ENCODE data around the gene TPGS2.
"Not testable (repeated sequence)": the region's sequence is repeated elsewhere in the genome, so short reads cannot be mapped to it uniquely, and the experiment has no call there.

Gene TPGS2

DNA sequence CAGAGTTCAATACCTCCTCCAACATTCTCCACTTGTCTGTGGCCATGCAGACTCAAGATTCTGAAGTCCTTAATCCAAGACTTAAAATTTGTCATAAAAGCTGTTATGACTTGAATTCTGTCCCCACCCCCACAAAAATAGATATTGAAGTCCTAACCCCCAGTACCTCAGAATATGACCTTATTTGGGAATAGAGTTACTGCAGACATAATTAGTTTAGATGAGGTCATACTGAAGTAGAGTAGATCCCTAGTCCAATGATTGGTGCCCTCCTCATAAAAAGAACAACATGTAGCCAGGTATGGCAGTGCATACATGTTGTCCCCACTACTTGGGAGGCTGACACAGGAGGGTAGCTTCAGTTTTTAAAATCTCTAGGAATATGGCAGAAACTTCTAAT, 9.2 kb downstream of the TPGS2 start:
- no peak for DNase-seq

GRCh38 chr18:36818652-36819051, 10.2 kb downstream of the TPGS2 start:
- DNase-seq, result no peak

DNA sequence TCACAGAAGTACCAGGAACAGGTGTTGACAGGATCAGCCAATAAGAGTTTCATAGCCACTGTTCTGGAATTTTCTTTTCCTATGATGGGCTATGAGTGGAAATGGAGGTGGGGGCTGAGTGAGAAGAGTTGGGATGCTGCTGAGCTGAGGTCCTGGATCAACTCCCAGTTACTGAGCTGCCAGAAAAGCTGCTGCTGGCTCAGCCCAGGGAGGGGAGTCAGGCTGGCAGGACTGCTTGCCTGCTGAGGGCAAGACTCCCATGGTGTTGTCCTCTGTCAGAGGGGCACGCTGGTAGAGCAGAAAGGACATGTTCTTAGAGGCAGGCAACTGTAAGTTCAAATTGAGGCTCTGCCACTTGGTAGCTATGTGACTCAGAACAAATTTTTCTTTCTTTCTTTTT, 11.8 kb downstream of the TPGS2 start:
- DNase-seq, result no peak

DNA sequence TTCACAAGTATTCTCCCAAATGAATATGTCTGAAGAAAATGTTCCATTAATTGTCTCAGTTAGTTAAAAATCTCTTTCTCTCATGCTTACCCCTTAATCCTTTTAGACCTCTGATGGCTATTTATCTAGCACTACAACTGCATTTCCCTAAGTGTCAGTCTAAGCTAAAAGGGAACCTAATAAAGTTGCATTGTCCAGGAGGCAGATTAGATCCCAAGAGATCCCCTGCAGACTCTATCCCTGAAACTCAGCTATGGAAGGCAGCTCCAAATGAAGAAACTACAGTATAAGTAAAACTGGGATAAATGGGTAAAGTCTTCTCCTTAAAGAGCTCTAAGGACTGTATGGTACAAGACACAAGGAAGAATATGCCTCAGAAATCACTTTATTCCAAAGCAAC, 12.7 kb downstream of the TPGS2 start:
- not testable (repeated sequence) for DNase-seq

- peak; percentile 61 for DNase-seq
These were observed 13.8 kb downstream of the TPGS2 start for GRCh38 chr18:36814994-36815393.

DNA sequence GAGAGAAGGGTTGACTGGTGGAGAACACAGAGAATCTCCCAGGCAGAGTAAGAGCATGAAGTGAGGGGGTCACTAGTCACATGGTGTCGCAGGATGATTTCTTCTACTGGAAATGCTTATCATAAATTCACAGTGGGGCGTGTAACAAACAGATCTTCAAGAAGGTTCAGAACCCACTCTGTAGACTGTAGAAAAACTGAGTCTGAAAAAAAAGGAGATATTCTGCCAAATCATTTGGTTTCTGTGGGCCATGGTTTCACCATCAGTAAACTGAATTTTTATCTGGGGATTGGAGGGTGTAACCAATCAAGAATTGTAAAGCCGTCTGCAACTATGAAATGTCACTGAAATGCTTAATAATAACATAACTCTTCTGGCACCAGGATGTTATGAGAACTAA, 15.0 kb downstream of the TPGS2 start:
- DNase-seq, result peak; percentile 96

- DNase-seq, result peak; percentile 67
These were observed 15.6 kb downstream of the TPGS2 start for GRCh38 chr18:36813101-36813775.

DNA sequence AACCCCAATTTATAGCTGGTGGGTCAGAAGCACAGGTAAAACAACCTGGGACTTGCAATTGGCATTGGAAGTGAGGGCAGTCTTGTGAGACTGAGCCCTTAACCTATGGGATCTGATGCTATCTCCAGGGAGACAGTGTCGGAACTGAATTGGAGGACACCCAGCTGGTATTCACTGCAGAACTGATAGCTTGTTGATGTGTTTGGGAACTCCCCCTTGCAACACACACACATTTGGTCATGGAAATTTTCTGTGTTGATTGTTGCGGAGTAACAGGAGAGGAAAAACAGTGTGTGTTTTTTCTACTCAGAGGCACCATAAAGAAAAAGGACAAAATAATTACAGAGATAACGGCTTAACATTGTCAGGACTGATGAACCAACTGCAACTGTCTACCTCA, 16.1 kb downstream of the TPGS2 start:
- DNase-seq, result peak; percentile 14

GRCh38 chr18:36811955-36812354, 16.8 kb downstream of the TPGS2 start:
- DNase-seq, result no peak

DNA sequence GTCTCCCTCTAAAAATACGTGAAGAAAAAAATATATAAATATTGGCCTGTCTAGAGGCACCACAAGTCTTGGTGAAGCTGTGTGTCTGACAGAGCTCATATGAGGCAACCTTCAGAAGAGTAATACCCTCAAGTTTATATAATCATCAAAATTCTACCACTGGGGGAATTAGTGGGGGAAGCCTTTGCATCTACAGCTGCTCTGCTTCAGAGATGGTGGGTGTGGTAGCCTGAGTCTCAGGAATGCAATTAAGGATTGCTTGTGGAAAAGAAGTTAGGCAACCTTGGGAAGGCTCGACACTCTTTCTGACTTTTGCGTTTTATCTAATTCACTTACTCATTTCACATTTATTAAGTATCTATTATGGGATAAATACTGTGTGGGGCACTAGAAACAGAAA, 17.4 kb downstream of the TPGS2 start:
- peak; percentile 13 for DNase-seq

DNA sequence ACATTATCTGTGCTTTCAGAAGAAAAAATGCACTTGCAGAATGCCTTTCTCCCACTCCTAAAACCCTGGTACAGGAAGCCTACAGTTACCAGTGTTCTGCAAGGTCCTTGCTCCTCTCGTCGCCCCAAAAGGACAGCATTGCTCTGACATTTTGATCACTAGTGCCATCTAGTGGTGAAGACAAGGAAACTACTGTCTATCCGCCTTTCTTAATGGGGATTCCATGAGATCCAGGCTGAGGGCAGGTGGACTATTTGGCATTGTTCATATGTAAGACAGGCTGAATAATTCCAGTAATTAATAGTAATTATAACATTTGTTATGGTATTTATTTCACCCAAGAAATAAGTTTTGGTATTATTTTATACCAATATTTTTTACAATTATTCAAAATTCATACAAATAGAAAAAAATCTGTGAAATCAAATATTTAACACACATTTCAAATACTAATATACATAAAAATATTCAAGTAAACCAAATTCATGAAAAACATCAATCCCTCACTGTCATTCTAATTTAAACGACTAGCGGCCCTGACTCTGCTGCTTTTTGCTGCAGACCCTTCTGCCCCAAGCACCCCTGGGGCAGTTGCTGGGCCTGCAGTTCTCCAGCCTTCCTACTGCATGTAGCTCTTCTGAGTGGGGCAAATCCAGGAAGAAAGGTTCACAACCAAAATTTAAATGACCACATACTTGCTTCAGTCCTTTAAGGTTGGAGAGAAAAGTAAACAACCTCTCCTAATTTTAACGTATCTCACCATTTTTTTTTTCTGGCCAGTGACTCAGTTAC, 19.0 kb downstream of the TPGS2 start:
- DNase-seq, result peak; percentile 93

GRCh38 chr18:36808681-36809080, 20.1 kb downstream of the TPGS2 start:
- DNase-seq, result no peak

GRCh38 chr18:36805105-36805504, 23.7 kb downstream of the TPGS2 start:
- no peak for DNase-seq

GRCh38 chr18:36798738-36799473, 29.9 kb downstream of the TPGS2 start:
- DNase-seq, result no peak

GRCh38 chr18:36792634-36793283, 36.0 kb downstream of the TPGS2 start:
- no peak for DNase-seq

DNA sequence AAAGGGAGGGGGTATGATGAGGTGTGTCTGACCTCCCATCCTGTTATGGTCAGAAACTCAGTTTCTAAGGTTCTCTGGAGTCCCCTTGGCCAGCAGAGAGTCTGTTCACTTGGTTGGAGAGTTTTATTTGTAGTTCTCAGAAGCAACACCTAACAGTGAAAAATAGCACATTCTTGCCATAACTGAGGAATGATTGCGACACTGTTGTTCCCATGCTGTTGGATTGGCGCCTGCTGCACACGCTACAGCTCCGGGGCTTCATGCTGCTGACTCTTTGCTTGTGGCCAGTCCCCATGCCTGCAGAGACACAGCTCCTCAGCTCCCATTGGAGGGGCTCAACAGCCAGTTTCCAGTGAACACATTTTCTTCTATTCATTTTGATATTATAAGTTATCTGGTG, 42.1 kb downstream of the TPGS2 start:
- DNase-seq, result peak; percentile 18

- no peak for DNase-seq
These were observed 45.0 kb downstream of the TPGS2 start for GRCh38 chr18:36783792-36784191.

GRCh38 chr18:36782710-36783109, 46.1 kb downstream of the TPGS2 start:
- no peak for DNase-seq

DNA sequence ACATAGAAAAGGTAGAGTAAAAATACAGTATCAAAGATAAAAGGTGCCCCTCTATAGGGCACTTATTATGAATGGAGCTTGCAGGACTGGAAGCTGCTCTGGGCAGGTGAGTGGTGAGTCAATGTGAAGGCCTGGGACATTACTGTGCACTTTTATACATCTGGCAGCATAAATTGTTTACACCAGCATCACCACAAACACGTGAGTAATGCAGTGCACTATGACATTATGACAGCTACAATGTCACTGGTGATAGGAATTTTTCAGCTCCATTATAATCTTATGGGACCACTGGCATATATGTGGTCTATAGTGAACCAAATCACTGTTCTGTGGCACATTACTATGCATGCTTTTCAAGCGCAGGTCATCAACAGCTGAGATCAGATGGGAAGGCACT, 48.1 kb downstream of the TPGS2 start:
- DNase-seq, result no peak

DNA sequence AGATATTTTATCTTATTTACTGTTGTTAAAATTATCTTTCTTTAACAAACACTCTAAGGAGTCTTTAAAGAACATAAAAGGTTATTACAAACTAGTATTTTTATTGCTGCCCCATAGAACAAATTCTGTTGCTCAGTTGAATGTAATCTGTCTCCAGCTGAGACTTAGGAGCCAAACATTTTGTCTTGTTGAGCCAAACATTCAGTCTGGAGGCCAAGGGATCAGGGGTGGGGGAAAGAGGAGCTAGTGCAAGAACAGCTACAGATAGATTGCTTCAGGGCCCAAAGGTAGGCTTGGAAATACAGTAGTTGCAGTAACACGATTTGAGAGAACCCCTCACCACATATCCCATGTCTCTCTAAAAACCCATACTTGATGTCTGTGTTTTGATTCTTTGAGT, 51.2 kb downstream of the TPGS2 start:
- no peak for DNase-seq

- no peak for DNase-seq
These were observed 52.2 kb downstream of the TPGS2 start for GRCh38 chr18:36776650-36777049.

- no peak for DNase-seq
These were observed 53.4 kb downstream of the TPGS2 start for GRCh38 chr18:36775396-36775795.

DNA sequence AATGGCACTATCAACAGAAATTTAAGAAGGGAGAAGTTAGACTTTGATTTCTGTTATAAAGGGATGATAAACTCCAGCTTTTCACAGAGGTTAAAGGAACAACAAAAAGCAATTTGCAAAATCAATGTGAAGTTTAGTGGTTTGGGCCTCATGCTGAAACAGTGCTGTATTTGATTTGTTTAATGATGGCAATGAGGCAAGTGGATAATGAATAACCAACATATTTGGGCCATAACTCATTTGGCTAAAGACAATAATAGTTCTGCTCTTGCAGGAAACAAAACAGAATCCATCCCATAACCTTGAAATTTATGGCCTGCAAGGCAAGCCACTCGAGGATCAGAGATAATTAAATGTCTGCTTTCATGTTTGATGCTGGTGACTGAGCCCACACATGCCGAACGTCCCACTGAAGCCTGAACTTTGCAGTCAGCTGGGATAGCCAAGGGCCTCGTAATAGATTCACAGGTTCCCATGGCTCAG, 56.5 kb downstream of the TPGS2 start:
- DNase-seq, result no peak

Data from hematopoietic multipotent progenitor cell treated with erythropoietin and hydrocortisone succinate and interleukin-3 and kit ligand, for 6 days (in vitro differentiated cells).